Vagina (tissue), 2 donors: Measurements from ENCODE around the gene TBC1D19.

Experiments
- POLR2A ChIP-seq, 2 donors: fragments of 450-650 bp; IDR thresholded peaks; one replicate each; pipeline ENCODE4 v1.6.1; 2017; ENCODE audit warnings: antibody characterized with exemption in 2 of 2, mild to moderate bottlenecking in 2 of 2, moderate library complexity in 2 of 2
- POLR2AphosphoS5 ChIP-seq, 2 donors: sonication (generic); formaldehyde crosslinking; IDR thresholded peaks; one replicate each; pipeline ENCODE4 v1.9.0; 2017; ENCODE audit warnings: antibody characterized with exemption in 2 of 2, mild to moderate bottlenecking in 2 of 2, low read depth in 1 of 2; ENCODE audit not compliant: insufficient read depth in 1 of 2
- TF ChIP-seq, protein P1 (sequence below), 3 experiments: fragments of 450-650 bp in 2 of 3; fragments of 200-600 bp in 1 of 3; sonication (generic) in 1 of 3; IDR thresholded peaks; one replicate each; pipeline ENCODE4 v1.5.1; 2017 to 2019; ENCODE audit warnings: antibody characterized with exemption in 3 of 3, mild to moderate bottlenecking in 2 of 3, moderate library complexity in 2 of 3

GRCh38 chr4:26590639-26591038 is 6.8 kb downstream of the TBC1D19 start:
- TF ChIP-seq POLR2A (IDR thresholded peaks at IDR 0.05) (no peak), POLR2AphosphoS5 (IDR thresholded peaks at IDR 0.05; ENCODE audit: insufficient read depth in 1 of 2, low read depth in 1 of 2) (no peak)
- TF ChIP-seq, protein P1, sequence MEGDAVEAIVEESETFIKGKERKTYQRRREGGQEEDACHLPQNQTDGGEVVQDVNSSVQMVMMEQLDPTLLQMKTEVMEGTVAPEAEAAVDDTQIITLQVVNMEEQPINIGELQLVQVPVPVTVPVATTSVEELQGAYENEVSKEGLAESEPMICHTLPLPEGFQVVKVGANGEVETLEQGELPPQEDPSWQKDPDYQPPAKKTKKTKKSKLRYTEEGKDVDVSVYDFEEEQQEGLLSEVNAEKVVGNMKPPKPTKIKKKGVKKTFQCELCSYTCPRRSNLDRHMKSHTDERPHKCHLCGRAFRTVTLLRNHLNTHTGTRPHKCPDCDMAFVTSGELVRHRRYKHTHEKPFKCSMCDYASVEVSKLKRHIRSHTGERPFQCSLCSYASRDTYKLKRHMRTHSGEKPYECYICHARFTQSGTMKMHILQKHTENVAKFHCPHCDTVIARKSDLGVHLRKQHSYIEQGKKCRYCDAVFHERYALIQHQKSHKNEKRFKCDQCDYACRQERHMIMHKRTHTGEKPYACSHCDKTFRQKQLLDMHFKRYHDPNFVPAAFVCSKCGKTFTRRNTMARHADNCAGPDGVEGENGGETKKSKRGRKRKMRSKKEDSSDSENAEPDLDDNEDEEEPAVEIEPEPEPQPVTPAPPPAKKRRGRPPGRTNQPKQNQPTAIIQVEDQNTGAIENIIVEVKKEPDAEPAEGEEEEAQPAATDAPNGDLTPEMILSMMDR (IDR thresholded peaks at IDR 0.05): no peak
